ENCODE data around the gene RGS8. TPM values are rescaled to one million over a fixed set of nuclear protein-coding genes. Genes with fewer than 3 reads are reported as not detected.

The RGS8 gene
- polyA plus RNA-seq, 1 donor from 2014 or later = 8.3 TPM

DNA sequence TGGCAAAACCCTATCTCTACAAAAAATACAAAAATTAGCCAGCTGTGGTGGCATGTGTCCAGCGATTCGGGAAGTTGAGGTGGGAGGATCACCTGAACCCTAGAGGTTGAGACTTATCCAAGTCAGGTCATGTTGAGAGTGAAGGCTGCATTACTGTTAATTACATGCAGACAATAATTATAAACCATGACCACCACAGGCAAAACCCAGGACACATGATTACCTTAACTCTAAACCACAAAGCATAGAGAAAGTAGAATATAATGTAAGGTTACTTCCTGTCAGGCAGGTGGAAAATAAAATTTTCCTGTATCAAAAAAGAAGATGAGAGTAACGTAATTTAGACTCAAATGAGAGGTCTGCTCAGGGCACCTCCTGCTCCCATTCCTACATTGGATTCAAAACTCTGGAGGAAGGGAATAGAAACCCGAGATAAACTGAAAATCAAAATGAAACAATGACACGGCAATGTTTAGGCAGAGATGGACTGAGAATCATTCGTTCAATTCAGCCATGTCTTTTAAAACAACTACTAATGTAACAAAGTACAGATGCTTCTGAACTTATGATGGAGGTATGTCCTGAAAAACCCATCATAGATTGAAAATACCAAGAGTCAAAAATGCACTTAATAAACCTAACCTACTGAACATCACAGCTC is 33.6 kb downstream of the RGS8 start:
- Histone ChIP-seq H3K27me3 (ENCODE audit: insufficient read depth, low read depth, low read length) (no peaks in the 10 kb centered on the region), H4K20me1 (ENCODE audit: insufficient read depth) (no peaks in the 10 kb centered on the region), H3K79me2 (replicated peaks; ENCODE audit: insufficient read depth, low read length) (no peaks in the 10 kb centered on the region), H3K9ac (ENCODE audit: low read length) (no peak overlapping the region), H3K9me2 (ENCODE audit: insufficient read depth, low read length) (no peaks in the 10 kb centered on the region), H3K9me3 (ENCODE audit: low read length) (no peaks in the 10 kb centered on the region), H2AFZ (ENCODE audit: low read depth, low read length) (no peak overlapping the region), H3K36me3 (ENCODE audit: insufficient read depth, low read length) (no peaks in the 10 kb centered on the region), H3F3A (ENCODE audit: insufficient read depth, low read length, poor library complexity, severe bottlenecking) (no peaks in the 10 kb centered on the region), H3K4me2 (ENCODE audit: low read length) (no peak overlapping the region), H3K27ac (ENCODE audit: low read length) (no peak overlapping the region), H3K4me3 (ENCODE audit: low read length) (no peak overlapping the region)
- no peak for TF ChIP-seq EP300 (conservative IDR thresholded peaks at IDR 0.05; ENCODE audit: poor library complexity, severe bottlenecking)

DNA sequence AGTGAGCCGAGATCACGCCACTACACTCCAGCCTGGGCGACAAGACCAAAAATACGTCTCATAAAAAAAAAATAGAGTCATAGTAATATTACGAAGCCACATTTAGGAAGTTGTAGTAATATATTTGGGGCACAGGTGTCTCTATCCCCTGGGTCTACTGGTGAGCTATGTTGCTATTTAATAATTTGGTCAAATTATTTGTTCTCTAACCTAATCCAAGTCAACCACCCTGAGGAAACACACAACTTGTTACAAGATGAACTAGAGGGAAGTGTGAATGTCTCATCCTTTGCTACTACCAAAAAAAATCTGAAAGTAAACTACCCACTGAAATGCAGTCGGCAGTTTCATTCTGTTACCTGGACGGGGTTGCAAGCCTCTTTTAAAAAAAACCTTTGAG is 35.3 kb downstream of the RGS8 start:
- H2AFZ ChIP-seq (ENCODE audit: low read depth, low read length) = no peak overlapping the region

More for the DNA sequence above, 35.3 kb downstream of the RGS8 start:
- H3K9me3 ChIP-seq (ENCODE audit: low read length) = no peaks in the 10 kb centered on the region
- H3K27ac ChIP-seq (ENCODE audit: low read length) = no peak overlapping the region
- no peaks in the 10 kb centered on the region for H4K20me1 ChIP-seq (ENCODE audit: insufficient read depth)
- H3F3A ChIP-seq (ENCODE audit: insufficient read depth, low read length, poor library complexity, severe bottlenecking) = no peaks in the 10 kb centered on the region
- H3K4me3 ChIP-seq (ENCODE audit: low read length) = no peak overlapping the region
- no peak overlapping the region for H3K4me2 ChIP-seq (ENCODE audit: low read length)
- H3K79me2 ChIP-seq (replicated peaks; ENCODE audit: insufficient read depth, low read length) = no peaks in the 10 kb centered on the region
- H3K9ac ChIP-seq (ENCODE audit: low read length) = no peak overlapping the region
- no peaks in the 10 kb centered on the region for H3K9me2 ChIP-seq (ENCODE audit: insufficient read depth, low read length)
- no peaks in the 10 kb centered on the region for H3K27me3 ChIP-seq (ENCODE audit: insufficient read depth, low read depth, low read length)
- no peak for TF ChIP-seq MXI1 (conservative IDR thresholded peaks at IDR 0.05; ENCODE audit: poor library complexity, severe bottlenecking)
- TF ChIP-seq EZH2 (IDR thresholded peaks at IDR 0.05; ENCODE audit: borderline replicate concordance, insufficient read depth, low read length, poor library complexity, severe bottlenecking) = no peak
- no peak for TF ChIP-seq EP300 (conservative IDR thresholded peaks at IDR 0.05; ENCODE audit: poor library complexity, severe bottlenecking)
- TF ChIP-seq, protein P1, sequence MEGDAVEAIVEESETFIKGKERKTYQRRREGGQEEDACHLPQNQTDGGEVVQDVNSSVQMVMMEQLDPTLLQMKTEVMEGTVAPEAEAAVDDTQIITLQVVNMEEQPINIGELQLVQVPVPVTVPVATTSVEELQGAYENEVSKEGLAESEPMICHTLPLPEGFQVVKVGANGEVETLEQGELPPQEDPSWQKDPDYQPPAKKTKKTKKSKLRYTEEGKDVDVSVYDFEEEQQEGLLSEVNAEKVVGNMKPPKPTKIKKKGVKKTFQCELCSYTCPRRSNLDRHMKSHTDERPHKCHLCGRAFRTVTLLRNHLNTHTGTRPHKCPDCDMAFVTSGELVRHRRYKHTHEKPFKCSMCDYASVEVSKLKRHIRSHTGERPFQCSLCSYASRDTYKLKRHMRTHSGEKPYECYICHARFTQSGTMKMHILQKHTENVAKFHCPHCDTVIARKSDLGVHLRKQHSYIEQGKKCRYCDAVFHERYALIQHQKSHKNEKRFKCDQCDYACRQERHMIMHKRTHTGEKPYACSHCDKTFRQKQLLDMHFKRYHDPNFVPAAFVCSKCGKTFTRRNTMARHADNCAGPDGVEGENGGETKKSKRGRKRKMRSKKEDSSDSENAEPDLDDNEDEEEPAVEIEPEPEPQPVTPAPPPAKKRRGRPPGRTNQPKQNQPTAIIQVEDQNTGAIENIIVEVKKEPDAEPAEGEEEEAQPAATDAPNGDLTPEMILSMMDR (IDR thresholded peaks at IDR 0.05; ENCODE audit: poor library complexity, severe bottlenecking) = no peak
- no peak for TF ChIP-seq POLR2AphosphoS5 (IDR thresholded peaks at IDR 0.05)
- TF ChIP-seq RAD21 (conservative IDR thresholded peaks at IDR 0.05) = no peak
- TF ChIP-seq, protein P2, sequence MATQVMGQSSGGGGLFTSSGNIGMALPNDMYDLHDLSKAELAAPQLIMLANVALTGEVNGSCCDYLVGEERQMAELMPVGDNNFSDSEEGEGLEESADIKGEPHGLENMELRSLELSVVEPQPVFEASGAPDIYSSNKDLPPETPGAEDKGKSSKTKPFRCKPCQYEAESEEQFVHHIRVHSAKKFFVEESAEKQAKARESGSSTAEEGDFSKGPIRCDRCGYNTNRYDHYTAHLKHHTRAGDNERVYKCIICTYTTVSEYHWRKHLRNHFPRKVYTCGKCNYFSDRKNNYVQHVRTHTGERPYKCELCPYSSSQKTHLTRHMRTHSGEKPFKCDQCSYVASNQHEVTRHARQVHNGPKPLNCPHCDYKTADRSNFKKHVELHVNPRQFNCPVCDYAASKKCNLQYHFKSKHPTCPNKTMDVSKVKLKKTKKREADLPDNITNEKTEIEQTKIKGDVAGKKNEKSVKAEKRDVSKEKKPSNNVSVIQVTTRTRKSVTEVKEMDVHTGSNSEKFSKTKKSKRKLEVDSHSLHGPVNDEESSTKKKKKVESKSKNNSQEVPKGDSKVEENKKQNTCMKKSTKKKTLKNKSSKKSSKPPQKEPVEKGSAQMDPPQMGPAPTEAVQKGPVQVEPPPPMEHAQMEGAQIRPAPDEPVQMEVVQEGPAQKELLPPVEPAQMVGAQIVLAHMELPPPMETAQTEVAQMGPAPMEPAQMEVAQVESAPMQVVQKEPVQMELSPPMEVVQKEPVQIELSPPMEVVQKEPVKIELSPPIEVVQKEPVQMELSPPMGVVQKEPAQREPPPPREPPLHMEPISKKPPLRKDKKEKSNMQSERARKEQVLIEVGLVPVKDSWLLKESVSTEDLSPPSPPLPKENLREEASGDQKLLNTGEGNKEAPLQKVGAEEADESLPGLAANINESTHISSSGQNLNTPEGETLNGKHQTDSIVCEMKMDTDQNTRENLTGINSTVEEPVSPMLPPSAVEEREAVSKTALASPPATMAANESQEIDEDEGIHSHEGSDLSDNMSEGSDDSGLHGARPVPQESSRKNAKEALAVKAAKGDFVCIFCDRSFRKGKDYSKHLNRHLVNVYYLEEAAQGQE (IDR thresholded peaks at IDR 0.05; ENCODE audit: borderline replicate concordance) = no peak
- TF ChIP-seq TAF1 (IDR thresholded peaks at IDR 0.05; ENCODE audit: low read depth) = no peak
- TF ChIP-seq SMC3 (conservative IDR thresholded peaks at IDR 0.05; ENCODE audit: poor library complexity) = no peak
- no peaks in the 10 kb centered on the region for H3K36me3 ChIP-seq (ENCODE audit: insufficient read depth, low read length)
